ENCODE data around the gene WDR13.
A peak's percentile ranks its signal among the peaks of the same experiment; 100 is the strongest.
"Not testable (repeated sequence)": the region's sequence is repeated elsewhere in the genome, so short reads cannot be mapped to it uniquely, and the experiment has no call there.

Gene WDR13

DNA sequence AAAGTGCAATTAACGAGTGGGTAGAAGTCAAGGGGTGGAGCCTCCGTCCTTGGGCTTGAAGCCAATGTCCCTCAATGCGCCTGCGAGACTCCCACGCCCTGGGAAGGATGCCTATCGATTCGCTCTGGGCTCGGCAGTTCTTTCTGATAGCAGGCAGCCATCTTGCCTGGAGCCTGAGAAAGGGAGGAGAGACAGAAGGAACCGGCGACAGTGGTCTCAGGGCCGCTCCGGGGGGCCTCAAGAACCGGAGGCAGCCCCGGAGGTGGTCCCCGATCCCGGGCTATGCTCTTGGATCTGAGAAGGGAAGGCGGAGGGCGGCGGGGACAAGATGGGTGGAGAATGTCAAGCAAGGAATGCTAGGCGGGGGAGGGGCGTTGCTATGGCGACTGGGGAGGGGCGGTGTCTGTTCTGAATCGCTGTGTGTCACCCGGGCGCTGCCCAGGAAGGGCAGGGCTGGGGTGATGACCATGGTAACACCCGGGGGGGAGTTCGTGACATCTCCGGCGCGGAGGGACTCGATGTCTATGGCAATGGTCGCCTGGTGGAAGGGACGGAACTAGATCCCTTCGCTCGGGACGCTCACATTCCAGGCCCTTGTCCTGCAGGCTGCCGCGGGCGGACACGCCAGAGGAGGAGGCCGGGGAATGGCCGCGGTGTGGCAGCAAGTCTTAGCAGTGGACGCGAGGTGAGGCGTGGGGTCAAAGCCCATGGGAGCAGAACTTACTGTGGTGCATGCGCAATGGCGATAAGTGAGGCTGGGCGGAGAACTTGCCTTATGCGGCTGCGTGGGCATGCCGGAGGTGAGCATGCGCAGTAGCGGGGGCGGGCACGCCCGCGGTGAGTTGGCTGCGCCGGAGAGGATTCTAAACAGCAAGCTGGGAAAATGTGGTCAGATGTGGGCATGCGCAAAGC lies at the start of gene WDR13:
TSS of gene WDR13 (plus strand) at position 140 of the 912 bp plus-strand sequence. CDS start at position 645, 505 bp downstream.
- Histone ChIP-seq H3K36me3 (ENCODE audit: insufficient read depth, low read length) (no peaks in the 10 kb centered on the region), H3K9me2 (replicated peaks; ENCODE audit: low read depth, low read length) (no peaks in the 10 kb centered on the region), H3K4me1 (ENCODE audit: insufficient read depth, low read length, poor library complexity, severe bottlenecking) (peaks cover 4% of the 10 kb centered on the region), H3K79me2 (ENCODE audit: insufficient read depth, low read length) (0 out of 2 replicates have a peak, but pooled peaks cover 3% of the 10 kb centered on the region), H3F3A (ENCODE audit: low read depth) (no peaks in the 10 kb centered on the region), H4K20me1 (ENCODE audit: insufficient read depth, low read length, poor library complexity, severe bottlenecking) (no peaks in the 10 kb centered on the region), H3K9me3 (ENCODE audit: insufficient read depth, low read depth, low read length) (no peaks in the 10 kb centered on the region), H2AFZ (ENCODE audit: low read length) (peak within 1 kb of the TSS; percentile 75), H3K4me3 (ENCODE audit: low read length, poor library complexity, severe bottlenecking) (peak within 1 kb of the TSS; percentile 96), H3K4me2 (ENCODE audit: low read depth, low read length, poor library complexity, severe bottlenecking) (peak within 1 kb of the TSS; percentile 78), H3K9ac (ENCODE audit: low read depth, low read length, poor library complexity, severe bottlenecking) (peak within 1 kb of the TSS; percentile 91), H3K27me3 (ENCODE audit: insufficient read depth, low read length, poor library complexity, severe bottlenecking) (no peaks in the 10 kb centered on the region)
- TF ChIP-seq EZH2phosphoT487 (IDR thresholded peaks at IDR 0.05; ENCODE audit: borderline replicate concordance): no peak
- TF ChIP-seq, protein P1, sequence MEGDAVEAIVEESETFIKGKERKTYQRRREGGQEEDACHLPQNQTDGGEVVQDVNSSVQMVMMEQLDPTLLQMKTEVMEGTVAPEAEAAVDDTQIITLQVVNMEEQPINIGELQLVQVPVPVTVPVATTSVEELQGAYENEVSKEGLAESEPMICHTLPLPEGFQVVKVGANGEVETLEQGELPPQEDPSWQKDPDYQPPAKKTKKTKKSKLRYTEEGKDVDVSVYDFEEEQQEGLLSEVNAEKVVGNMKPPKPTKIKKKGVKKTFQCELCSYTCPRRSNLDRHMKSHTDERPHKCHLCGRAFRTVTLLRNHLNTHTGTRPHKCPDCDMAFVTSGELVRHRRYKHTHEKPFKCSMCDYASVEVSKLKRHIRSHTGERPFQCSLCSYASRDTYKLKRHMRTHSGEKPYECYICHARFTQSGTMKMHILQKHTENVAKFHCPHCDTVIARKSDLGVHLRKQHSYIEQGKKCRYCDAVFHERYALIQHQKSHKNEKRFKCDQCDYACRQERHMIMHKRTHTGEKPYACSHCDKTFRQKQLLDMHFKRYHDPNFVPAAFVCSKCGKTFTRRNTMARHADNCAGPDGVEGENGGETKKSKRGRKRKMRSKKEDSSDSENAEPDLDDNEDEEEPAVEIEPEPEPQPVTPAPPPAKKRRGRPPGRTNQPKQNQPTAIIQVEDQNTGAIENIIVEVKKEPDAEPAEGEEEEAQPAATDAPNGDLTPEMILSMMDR (conservative IDR thresholded peaks at IDR 0.05; ENCODE audit: low read length): no peak

DNA sequence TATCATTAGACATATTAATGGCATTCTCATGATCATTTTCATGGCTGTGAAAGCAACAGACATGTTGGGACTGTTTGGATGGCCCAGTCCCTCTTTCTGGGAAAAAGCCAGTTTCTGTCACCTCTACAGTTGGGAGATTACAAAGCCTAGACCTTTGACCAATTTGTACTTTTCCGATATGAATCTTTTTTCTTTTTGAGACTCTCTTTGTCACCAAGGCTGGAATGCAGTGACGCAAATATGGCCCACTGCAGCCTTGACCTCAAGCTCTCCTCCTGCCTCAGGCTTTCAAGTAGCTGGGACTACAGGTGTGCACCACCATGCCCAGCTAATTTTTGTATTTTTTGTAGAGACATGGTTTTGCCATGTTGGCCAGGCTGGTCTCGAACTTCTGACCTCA lies 48.4 kb upstream of the WDR13 start:
- Histone ChIP-seq H3K9ac (ENCODE audit: low read depth, low read length, poor library complexity, severe bottlenecking) (no peak overlapping the region), H3K9me3 (ENCODE audit: insufficient read depth, low read depth, low read length) (no peaks in the 10 kb centered on the region)

DNA sequence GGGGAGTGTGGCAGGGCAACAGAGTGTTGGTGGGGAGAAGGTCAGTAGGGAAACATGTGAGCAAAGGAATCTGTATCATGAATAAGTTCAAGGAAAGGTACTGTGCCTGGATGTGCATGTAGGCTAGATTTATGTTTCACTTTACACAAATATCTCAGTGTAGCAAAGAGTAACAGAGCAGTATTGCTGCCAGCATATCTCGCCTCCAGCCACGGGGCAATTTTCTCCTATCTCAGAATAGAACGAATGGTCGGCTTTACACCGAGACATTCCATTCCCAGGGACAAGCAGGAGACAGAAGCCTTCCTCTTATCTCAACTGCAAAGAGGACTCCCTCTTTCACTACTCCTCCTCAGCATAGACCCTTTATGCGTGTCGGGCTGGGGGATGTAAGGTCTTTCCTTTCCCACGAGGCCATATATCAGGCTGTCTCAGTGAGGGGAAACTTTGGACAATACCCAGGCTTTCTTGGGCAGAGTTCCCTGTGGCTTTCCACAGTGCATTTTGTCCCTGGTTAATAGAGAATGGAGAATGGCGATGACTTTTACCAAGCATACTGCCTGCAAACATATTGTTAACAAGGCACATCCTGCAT lies 41.5 kb upstream of the WDR13 start:
- H3K9me2 ChIP-seq (replicated peaks; ENCODE audit: low read depth, low read length); H4K20me1 ChIP-seq (ENCODE audit: insufficient read depth, low read length, poor library complexity, severe bottlenecking); H3K27me3 ChIP-seq (ENCODE audit: insufficient read depth, low read length, poor library complexity, severe bottlenecking); H3K4me1 ChIP-seq (ENCODE audit: insufficient read depth, low read length, poor library complexity, severe bottlenecking); H3K9ac ChIP-seq (ENCODE audit: low read depth, low read length, poor library complexity, severe bottlenecking); H3K9me3 ChIP-seq (ENCODE audit: insufficient read depth, low read depth, low read length); H3K4me2 ChIP-seq (ENCODE audit: low read depth, low read length, poor library complexity, severe bottlenecking); H2AFZ ChIP-seq (ENCODE audit: low read length); H3F3A ChIP-seq (ENCODE audit: low read depth); H3K79me2 ChIP-seq (ENCODE audit: insufficient read depth, low read length); H3K4me3 ChIP-seq (ENCODE audit: low read length, poor library complexity, severe bottlenecking): not testable (repeated sequence)
- H3K36me3 ChIP-seq (ENCODE audit: insufficient read depth, low read length): peaks cover 17% of the 10 kb centered on the region; the same call in 1 of the 2 replicates

More for the DNA sequence above, 48.4 kb upstream of the WDR13 start:
- Histone ChIP-seq H4K20me1 (ENCODE audit: insufficient read depth, low read length, poor library complexity, severe bottlenecking) (no peaks in the 10 kb centered on the region), H3K4me3 (ENCODE audit: low read length, poor library complexity, severe bottlenecking) (no peak overlapping the region), H3K4me2 (ENCODE audit: low read depth, low read length, poor library complexity, severe bottlenecking) (no peak overlapping the region), H2AFZ (ENCODE audit: low read length) (no peak overlapping the region), H3F3A (ENCODE audit: low read depth) (no peaks in the 10 kb centered on the region), H3K79me2 (ENCODE audit: insufficient read depth, low read length) (no peaks in the 10 kb centered on the region), H3K9me2 (replicated peaks; ENCODE audit: low read depth, low read length) (no peaks in the 10 kb centered on the region), H3K4me1 (ENCODE audit: insufficient read depth, low read length, poor library complexity, severe bottlenecking) (no peaks in the 10 kb centered on the region), H3K36me3 (ENCODE audit: insufficient read depth, low read length) (no peaks in the 10 kb centered on the region), H3K27me3 (ENCODE audit: insufficient read depth, low read length, poor library complexity, severe bottlenecking) (no peaks in the 10 kb centered on the region)
- no peak for TF ChIP-seq EZH2phosphoT487 (IDR thresholded peaks at IDR 0.05; ENCODE audit: borderline replicate concordance)
- TF ChIP-seq, protein P1 (conservative IDR thresholded peaks at IDR 0.05; ENCODE audit: low read length): no peak

Data from Loucy (cell line).